MM.1S (cell line): ENCODE data around the gene TPBGL.
"Not testable (repeated sequence)": the region's sequence is repeated elsewhere in the genome, so short reads cannot be mapped to it uniquely, and the experiment has no call there.

Experiments used
- DNase-seq: peaks from one replicate; pipeline ENCODE4 v3.0.0-alpha.2; 2015
- H2AFZ ChIP-seq: fragments of 300-600 bp; sonication (generic); 2 replicates; pipeline ENCODE4 v1.6.0; 2016; ENCODE audit warnings: antibody characterized with exemption, low read length
- H3F3A ChIP-seq: fragments of 300-600 bp; sonication (generic); 2 replicates; pipeline ENCODE4 v1.6.1; 2016; ENCODE audit warnings: mild to moderate bottlenecking, antibody characterized with exemption, low read length, moderate library complexity, mixed read lengths; ENCODE audit not compliant: insufficient read depth
- H3K27ac ChIP-seq: fragments of 300-600 bp; sonication (generic); 2 replicates; pipeline ENCODE4 v1.5.1; 2016; ENCODE audit warnings: mild to moderate bottlenecking, low read length
- H3K27me3 ChIP-seq: fragments of 300-600 bp; sonication (generic); replicated peaks from 2 replicates; pipeline ENCODE4 v1.6.0; 2016; ENCODE audit warnings: low read length; ENCODE audit not compliant: insufficient read depth
- H3K36me3 ChIP-seq: fragments of 300-600 bp; sonication (generic); replicated peaks from 2 replicates; pipeline ENCODE4 v1.6.1; 2016; ENCODE audit warnings: mild to moderate bottlenecking, low read length, mixed read lengths; ENCODE audit not compliant: insufficient read depth
- H3K4me1 ChIP-seq: fragments of 300-600 bp; sonication (generic); 2 replicates; pipeline ENCODE4 v1.6.1; 2016; ENCODE audit warnings: low read length, mixed read lengths
- H3K4me2 ChIP-seq: fragments of 300-600 bp; sonication (generic); 2 replicates; pipeline ENCODE4 v1.6.0; 2016; ENCODE audit warnings: low read depth, low read length
- H3K4me3 ChIP-seq: fragments of 300-600 bp; sonication (generic); 2 replicates; pipeline ENCODE4 v1.5.1; 2016; ENCODE audit warnings: low read length, mixed read lengths
- H3K79me2 ChIP-seq: fragments of 300-600 bp; sonication (generic); 2 replicates; pipeline ENCODE4 v1.6.1; 2016; ENCODE audit warnings: mixed run types, low read length, mixed read lengths
- H3K9ac ChIP-seq: fragments of 300-600 bp; sonication (generic); 2 replicates; pipeline ENCODE4 v1.6.1; 2016; ENCODE audit warnings: low read length, mixed read lengths
- H3K9me2 ChIP-seq: fragments of 300-600 bp; sonication (generic); replicated peaks from 2 replicates; pipeline ENCODE4 v1.6.1; 2016; ENCODE audit warnings: mild to moderate bottlenecking, low read length, mixed read lengths; ENCODE audit not compliant: insufficient read depth
- H3K9me3 ChIP-seq: fragments of 300-600 bp; sonication (generic); replicated peaks from 2 replicates; pipeline ENCODE4 v1.6.1; 2016; ENCODE audit warnings: mild to moderate bottlenecking, low read length, mixed read lengths; ENCODE audit not compliant: insufficient read depth
- H4K20me1 ChIP-seq: fragments of 300-600 bp; sonication (generic); 2 replicates; pipeline ENCODE4 v1.6.1; 2016; ENCODE audit warnings: mild to moderate bottlenecking, low read length, moderate library complexity, mixed read lengths; ENCODE audit not compliant: insufficient read depth
- CTCF ChIP-seq: fragments of 300-600 bp; sonication (generic); IDR thresholded peaks from 2 replicates; pipeline ENCODE4 v1.5.1; 2016; ENCODE audit warnings: antibody characterized with exemption, low read length, mixed read lengths
- EZH2 ChIP-seq: fragments of 300-600 bp; sonication (generic); optimal IDR thresholded peaks from 2 replicates; pipeline ENCODE3; 2017; ENCODE audit warnings: low read depth, mild to moderate bottlenecking, antibody characterized with exemption, low read length, mixed read lengths
- EZH2phosphoT487 ChIP-seq: fragments of 300-600 bp; sonication (generic); IDR thresholded peaks from 2 replicates; pipeline ENCODE4 v1.6.1; 2018; ENCODE audit warnings: antibody characterized with exemption, low read length

The TPBGL gene

GRCh38 chr11:75273411-75274391 is 33.1 kb downstream of the TPBGL start:
- TF ChIP-seq CTCF (no peak), EZH2 (no peak), EZH2phosphoT487 (no peak)
- H3K4me1 ChIP-seq, result no peaks in the 10 kb centered on the region
- H3K4me3 ChIP-seq, result peak overlapping the region; percentile 66; the same call in 1 of the 2 replicates
- no peak overlapping the region for H3K27ac ChIP-seq
- H3K9me2 ChIP-seq, result no peaks in the 10 kb centered on the region
- H3K9me3 ChIP-seq, result no peaks in the 10 kb centered on the region
- no peak overlapping the region for H3K9ac ChIP-seq
- H3K36me3 ChIP-seq, result no peaks in the 10 kb centered on the region
- H3F3A ChIP-seq, result no peaks in the 10 kb centered on the region
- no peaks in the 10 kb centered on the region for H4K20me1 ChIP-seq
- no peaks in the 10 kb centered on the region for H3K79me2 ChIP-seq
- no peak for DNase-seq
- H3K4me2 ChIP-seq, result peak overlapping the region; percentile 84; the same call in 1 of the 2 replicates
- peak overlapping the region; percentile 87; the same call in 1 of the 2 replicates for H2AFZ ChIP-seq
- peaks cover 3% of the 10 kb centered on the region; the same call in 1 of the 2 replicates for H3K27me3 ChIP-seq

- H3K4me1 ChIP-seq, H4K20me1 ChIP-seq, DNase-seq, H3K9me2 ChIP-seq, H3K27ac ChIP-seq, H3K9ac ChIP-seq, H3K27me3 ChIP-seq, H3F3A ChIP-seq, H3K4me3 ChIP-seq, H3K4me2 ChIP-seq, H2AFZ ChIP-seq, H3K9me3 ChIP-seq, H3K79me2 ChIP-seq, H3K36me3 ChIP-seq: not testable (repeated sequence)
These were observed 34.1 kb downstream of the TPBGL start for GRCh38 chr11:75274716-75275115.

GRCh38 chr11:75275581-75275980 is 35.0 kb downstream of the TPBGL start:
- no peak overlapping the region for H3K4me3 ChIP-seq
- H3K9me2 ChIP-seq, result no peaks in the 10 kb centered on the region
- H3K4me2 ChIP-seq, result no peak overlapping the region
- no peaks in the 10 kb centered on the region for H4K20me1 ChIP-seq
- H2AFZ ChIP-seq, result 0 out of 2 replicates have a peak overlapping the region, but pooled peaks have one; percentile 24
- H3K27ac ChIP-seq, result no peak overlapping the region
- H3K4me1 ChIP-seq, result no peaks in the 10 kb centered on the region
- H3K9ac ChIP-seq, result no peak overlapping the region
- DNase-seq, result peak; percentile 61
- TF ChIP-seq EZH2, result no peak
- TF ChIP-seq EZH2phosphoT487, result no peak
- no peak for TF ChIP-seq CTCF
- H3K36me3 ChIP-seq, result no peaks in the 10 kb centered on the region
- no peaks in the 10 kb centered on the region for H3K9me3 ChIP-seq
- H3F3A ChIP-seq, result no peaks in the 10 kb centered on the region
- H3K79me2 ChIP-seq, result no peaks in the 10 kb centered on the region
- 0 out of 2 replicates have a peak, but pooled peaks cover 3% of the 10 kb centered on the region for H3K27me3 ChIP-seq

- no peaks in the 10 kb centered on the region for H3K9me2 ChIP-seq
- no peak for TF ChIP-seq EZH2phosphoT487
- TF ChIP-seq EZH2, result no peak
- no peak for TF ChIP-seq CTCF
- 0 out of 2 replicates have a peak, but pooled peaks cover 7% of the 10 kb centered on the region for H3K27me3 ChIP-seq
- H3K36me3 ChIP-seq, result no peaks in the 10 kb centered on the region
- H3K4me3 ChIP-seq, result no peak overlapping the region
- no peak for DNase-seq
- H3K4me2 ChIP-seq, result no peak overlapping the region
- no peak overlapping the region for H2AFZ ChIP-seq
- no peaks in the 10 kb centered on the region for H3K79me2 ChIP-seq
- no peaks in the 10 kb centered on the region for H3F3A ChIP-seq
- H4K20me1 ChIP-seq, result no peaks in the 10 kb centered on the region
- no peak overlapping the region for H3K9ac ChIP-seq
- H3K27ac ChIP-seq, result no peak overlapping the region
- no peaks in the 10 kb centered on the region for H3K9me3 ChIP-seq
- no peaks in the 10 kb centered on the region for H3K4me1 ChIP-seq
These were observed 35.6 kb downstream of the TPBGL start for GRCh38 chr11:75276186-75276585.
